HCT116 (cell line): Measurements from ENCODE around the gene CNDP2. TPM values are rescaled to one million over a fixed set of nuclear protein-coding genes. Genes with fewer than 3 reads are reported as not detected.
"Not testable (repeated sequence)": the region's sequence is repeated elsewhere in the genome, so short reads cannot be mapped to it uniquely, and the experiment has no call there.

ENCODE experiments used
- ATAC-seq: fragments of 200-7000 bp; cut with Tn5 transposase; 2 replicates; pipeline ENCODE4 v1.9.1; 2020; ENCODE audit warnings: mild to moderate bottlenecking, moderate library complexity
- BruUV-seq: library from RNA; stranded (reverse); fragments of 400-500 nt; replicated peaks from 2 replicates; lab custom pipeline; 2021; lab: Mats Ljungman, UMichigan
- CTCF ChIA-PET: fragments of 300-600 bp; sonication (Branson Sonifier 250); formaldehyde crosslinking; loops from one replicate; lab custom pipeline; 2021; ENCODE audit warnings: antibody characterized with exemption; lab: Charles Lee
- POLR2A ChIA-PET: fragments of 300-600, 350-600 bp; sonication (Branson Sonifier 250); formaldehyde crosslinking; loops from one replicate; lab custom pipeline; 2021; ENCODE audit warnings: antibody characterized with exemption; lab: Charles Lee
- RAD21 ChIA-PET, 2 experiments: fragments of 300-600 bp; sonication (Branson Sonifier 250); formaldehyde crosslinking; loops; one replicate each; lab custom pipeline; 2023; ENCODE audit warnings: low total read pairs in 2 of 2; ENCODE audit not compliant: uncharacterized antibody in 2 of 2, unreplicated experiment in 2 of 2, low non-redundant PET in 1 of 2; lab: Charles Lee
- DNase-seq: peaks from one replicate; pipeline ENCODE4 v3.0.0-alpha.2; 2010; ENCODE audit warnings: low read depth, low spot score
- H2AFZ ChIP-seq: fragments of 200-600 bp; shearing (Covaris generic), sonication (generic); 2 replicates; pipeline ENCODE4 v1.6.1; 2017; ENCODE audit warnings: low read depth, mixed run types, mixed read lengths, antibody characterized with exemption, low read length; ENCODE audit not compliant: poor library complexity, severe bottlenecking
- H3K27ac ChIP-seq: 2 replicates; pipeline ENCODE4 v1.5.1; 2012; ENCODE audit warnings: low read depth, low read length
- H3K27me3 ChIP-seq: fragments of 200-600 bp; sonication (generic); 2 replicates; pipeline ENCODE4 v1.6.1; 2016; ENCODE audit warnings: mixed run types, low read length, mixed read lengths; ENCODE audit not compliant: insufficient read depth
- H3K36me3 ChIP-seq, 2 experiments: fragments of 200-500 bp in 1 of 2; fragments of 200-600 bp in 1 of 2; sonication (Bioruptor generic) in 1 of 2; sonication (generic) in 1 of 2; 2 replicates each; pipeline versions ENCODE4 v1.5.1 to v1.6.1; 2014 to 2016; ENCODE audit warnings: low read length in 2 of 2, inconsistent platforms in 1 of 2, mixed read lengths in 1 of 2, mixed run types in 1 of 2; ENCODE audit not compliant: insufficient read depth in 2 of 2, control insufficient read depth in 1 of 2
- H3K4me1 ChIP-seq, 2 experiments: fragments of 200-600 bp in 1 of 2; sonication (generic) in 1 of 2; 2 replicates each; pipeline versions ENCODE4 v1.5.1 to v1.6.1; 2012 to 2017; ENCODE audit warnings: low read length in 2 of 2, inconsistent platforms in 1 of 2, mild to moderate bottlenecking in 1 of 2, mixed read lengths in 1 of 2, mixed run types in 1 of 2, moderate library complexity in 1 of 2; ENCODE audit not compliant: insufficient read depth in 2 of 2, control insufficient read depth in 1 of 2
- H3K4me2 ChIP-seq: fragments of 200-600 bp; sonication (generic); 2 replicates; pipeline ENCODE4 v1.6.1; 2017; ENCODE audit warnings: mixed run types, low read length, mixed read lengths
- H3K4me3 ChIP-seq, 2 experiments: fragments of 200-600 bp in 1 of 2; sonication (generic) in 1 of 2; replicated peaks in 1 of 2; 2 replicates each; pipeline ENCODE4 v1.5.1; 2011 to 2016; ENCODE audit warnings: low read length in 2 of 2, control low read depth in 1 of 2, low read depth in 1 of 2, mild to moderate bottlenecking in 1 of 2, mixed read lengths in 1 of 2, mixed run types in 1 of 2
- H3K79me2 ChIP-seq: fragments of 200-600 bp; sonication (generic); 2 replicates; pipeline ENCODE4 v1.6.1; 2017; ENCODE audit warnings: mild to moderate bottlenecking, mixed run types, low read length, moderate library complexity, mixed read lengths; ENCODE audit not compliant: insufficient read depth
- H3K9ac ChIP-seq: fragments of 200-600 bp; sonication (generic); 2 replicates; pipeline ENCODE4 v1.6.1; 2016; ENCODE audit warnings: low read length, mixed read lengths
- H3K9me2 ChIP-seq: fragments of 200-600 bp; sonication (generic), shearing (Covaris generic); 2 replicates; pipeline ENCODE4 v1.6.1; 2017; ENCODE audit warnings: mixed run types, mild to moderate bottlenecking, moderate library complexity; ENCODE audit not compliant: insufficient read depth
- H3K9me3 ChIP-seq, 2 experiments: fragments of 200-500 bp in 1 of 2; fragments of 200-600 bp in 1 of 2; sonication (Bioruptor generic) in 1 of 2; sonication (generic) in 1 of 2; 2 replicates each; pipeline ENCODE4 v1.6.1; 2014 to 2017; ENCODE audit warnings: low read length in 2 of 2, mixed read lengths in 2 of 2, inconsistent platforms in 1 of 2, low read depth in 1 of 2, mild to moderate bottlenecking in 1 of 2, mixed run types in 1 of 2, moderate library complexity in 1 of 2; ENCODE audit not compliant: control insufficient read depth in 1 of 2, insufficient read depth in 1 of 2
- H4K20me1 ChIP-seq: fragments of 200-600 bp; sonication (generic), shearing (Covaris generic); 2 replicates; pipeline ENCODE4 v1.6.1; 2017; ENCODE audit warnings: mixed run types, mild to moderate bottlenecking, moderate library complexity; ENCODE audit not compliant: insufficient read depth
- ELF1 ChIP-seq: IDR thresholded peaks from 2 replicates; pipeline ENCODE4 v1.6.1; 2012; ENCODE audit warnings: low read depth, borderline replicate concordance
- EZH2 ChIP-seq: fragments of 200-600 bp; sonication (generic); IDR thresholded peaks from 2 replicates; pipeline ENCODE4 v1.6.1; 2017; ENCODE audit warnings: antibody characterized with exemption, mixed run types
- FOSL1 ChIP-seq: IDR thresholded peaks from 2 replicates; pipeline ENCODE4 v1.6.1; 2012; ENCODE audit warnings: low read depth
- REST ChIP-seq: IDR thresholded peaks from 2 replicates; pipeline ENCODE4 v1.6.1; 2012; ENCODE audit warnings: low read depth
- TCF7L2 ChIP-seq: IDR thresholded peaks from 2 replicates; pipeline ENCODE4 v1.7.0; 2011; ENCODE audit warnings: borderline replicate concordance, inconsistent platforms; ENCODE audit not compliant: insufficient read depth, insufficient read length; ENCODE audit errors: extremely low read depth
- ZFX ChIP-seq: fragments of 450-650 bp; IDR thresholded peaks from 2 replicates; pipeline ENCODE4 v1.6.1; 2017
- ZNF274 ChIP-seq: fragments of 200-500 bp; sonication (Bioruptor generic); IDR thresholded peaks from 2 replicates; pipeline ENCODE4 v1.6.1; 2014; ENCODE audit warnings: mild to moderate bottlenecking, low read depth, low read length, inconsistent platforms
- intact Hi-C: fragments of 100-400 bp; cut with micrococcal nuclease; formaldehyde crosslinking; loops from 2 replicates; pipeline ENCODE4 v1.10.0; 2022
- total RNA-seq: library from RNA; stranded (reverse); gene quantifications from one replicate; pipeline ENCODE4 v1.2.1, GENCODE V29; 2021; ENCODE audit not compliant: unreplicated experiment

Gene CNDP2
- total RNA-seq, 1 experiment from 2014 or later: 112 TPM

GRCh38 chr18:74524915-74525314 is 28.8 kb downstream of the CNDP2 start:
- H3K36me3 ChIP-seq, H3K9me2 ChIP-seq, RAD21 ChIA-PET, BruUV-seq, H3K79me2 ChIP-seq, CTCF ChIA-PET, H4K20me1 ChIP-seq, intact Hi-C loops, H3K9me3 ChIP-seq, H3K4me1 ChIP-seq, H3K27ac ChIP-seq, H2AFZ ChIP-seq, POLR2A ChIA-PET, ATAC-seq, H3K27me3 ChIP-seq, H3K4me3 ChIP-seq, H3K4me2 ChIP-seq, DNase-seq, H3K9ac ChIP-seq: not testable (repeated sequence)

GRCh38 chr18:74525741-74526140 is 29.6 kb downstream of the CNDP2 start:
- Histone ChIP-seq H3K27me3 (0 out of 2 replicates have a peak, but pooled peaks cover 4% of the 10 kb centered on the region), H3K79me2 (no peaks in the 10 kb centered on the region), H3K27ac (no peak overlapping the region), H3K4me2 (no peak overlapping the region), H3K4me3 (no peak overlapping the region), H3K9me2 (no peaks in the 10 kb centered on the region), H3K4me1 (no peaks in the 10 kb centered on the region), H3K36me3 (no peaks in the 10 kb centered on the region), H3K9me3 (no peaks in the 10 kb centered on the region), H2AFZ (no peak overlapping the region), H4K20me1 (no peaks in the 10 kb centered on the region), H3K9ac (no peak overlapping the region)
- DNase-seq (no peak), ATAC-seq (no peak)
- ChIA-PET CTCF (no interaction called here), POLR2A (no interaction called here), RAD21 (no interaction called here)
- intact Hi-C loops: no loop called here
- no TSS peak for BruUV-seq
- no peak for TF ChIP-seq REST
- no peak for TF ChIP-seq ELF1
- no peak for TF ChIP-seq ZFX
- no peak for TF ChIP-seq ZNF274
- TF ChIP-seq FOSL1: no peak
- TF ChIP-seq TCF7L2: no peak
- no peak for TF ChIP-seq EZH2
